WI38 (cell line): ENCODE results near the gene SPATA2.

Experiments used
- H3K4me3 ChIP-seq: 2 replicates; pipeline ENCODE4 v1.5.1; 2011; ENCODE audit warnings: low read depth, mild to moderate bottlenecking, control low read depth, low read length
- CTCF ChIP-seq: IDR thresholded peaks from 2 replicates; pipeline ENCODE4 v1.5.1; 2012; ENCODE audit warnings: low read depth, mild to moderate bottlenecking, control low read depth, low read length

SPATA2 gene

DNA sequence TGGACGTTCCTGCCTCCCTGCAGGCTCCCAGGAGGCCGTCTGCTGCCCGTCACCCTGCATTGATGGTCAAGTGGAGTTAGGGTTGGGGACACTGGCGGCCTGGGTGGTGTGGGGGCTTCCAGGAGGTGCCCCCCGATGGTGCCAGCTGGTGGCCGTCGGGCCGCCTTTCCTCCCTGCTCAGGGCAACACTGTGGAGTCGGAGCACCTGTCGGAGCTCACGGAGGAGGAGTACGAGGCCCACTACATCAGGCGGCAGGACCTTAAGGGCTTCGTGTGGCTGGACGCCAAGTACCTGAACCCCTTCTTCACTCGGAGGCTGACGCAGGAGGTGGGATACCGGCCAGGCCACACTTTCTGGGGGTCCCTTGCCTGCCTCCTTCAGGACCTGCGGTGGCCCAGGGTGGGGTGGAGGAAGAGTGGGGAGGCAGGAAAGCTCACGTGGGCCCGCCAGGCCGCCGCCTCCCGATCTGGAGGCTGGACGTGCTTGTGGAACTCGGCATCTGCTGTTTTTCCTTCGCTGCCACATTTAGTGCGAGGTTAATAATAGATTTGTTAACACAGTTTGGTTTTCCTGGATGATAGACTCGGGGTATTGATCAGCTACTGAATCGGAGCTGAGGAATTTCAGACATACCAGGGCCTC lies 28.6 kb downstream of the SPATA2 start:
- no peak overlapping the region for H3K4me3 ChIP-seq
- no peak for TF ChIP-seq CTCF

DNA sequence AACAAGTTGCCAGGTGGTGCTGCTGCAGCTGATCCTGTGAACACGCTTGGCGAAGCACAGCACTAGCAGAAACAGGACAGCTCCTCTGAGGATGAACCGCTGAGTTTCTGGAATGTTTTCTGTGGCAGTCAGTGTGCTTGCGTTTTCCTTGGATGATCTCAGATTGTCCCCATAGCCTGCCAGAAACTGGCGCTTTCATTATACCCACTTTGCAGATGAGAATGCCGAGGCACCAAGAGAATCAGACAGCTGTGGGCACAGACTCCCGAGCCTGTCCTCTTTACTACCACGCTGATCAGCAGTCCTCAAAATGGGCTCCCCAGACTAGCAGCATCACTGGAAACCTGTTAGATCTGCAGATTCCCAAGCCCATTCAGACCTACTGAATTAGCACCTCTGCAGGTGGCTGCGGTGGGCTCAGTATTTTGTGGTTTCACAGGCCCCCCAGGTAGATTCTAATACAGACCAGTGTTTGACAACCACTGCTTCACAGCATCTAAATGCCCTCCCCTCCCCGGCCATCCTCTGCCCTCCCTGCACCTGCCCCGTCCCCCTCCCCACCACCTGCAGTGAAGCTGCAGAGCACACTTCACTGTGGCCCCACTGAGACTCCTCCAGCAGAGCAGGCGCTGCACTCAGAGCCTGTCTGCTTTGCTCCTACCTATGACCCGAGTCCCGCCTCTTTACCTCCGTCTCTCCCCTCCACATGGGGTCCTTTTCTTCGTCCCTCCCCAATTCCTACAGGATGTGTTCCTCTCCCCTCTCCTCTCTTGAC lies 29.6 kb downstream of the SPATA2 start:
- TF ChIP-seq CTCF, result no peak
- H3K4me3 ChIP-seq, result no peak overlapping the region

DNA sequence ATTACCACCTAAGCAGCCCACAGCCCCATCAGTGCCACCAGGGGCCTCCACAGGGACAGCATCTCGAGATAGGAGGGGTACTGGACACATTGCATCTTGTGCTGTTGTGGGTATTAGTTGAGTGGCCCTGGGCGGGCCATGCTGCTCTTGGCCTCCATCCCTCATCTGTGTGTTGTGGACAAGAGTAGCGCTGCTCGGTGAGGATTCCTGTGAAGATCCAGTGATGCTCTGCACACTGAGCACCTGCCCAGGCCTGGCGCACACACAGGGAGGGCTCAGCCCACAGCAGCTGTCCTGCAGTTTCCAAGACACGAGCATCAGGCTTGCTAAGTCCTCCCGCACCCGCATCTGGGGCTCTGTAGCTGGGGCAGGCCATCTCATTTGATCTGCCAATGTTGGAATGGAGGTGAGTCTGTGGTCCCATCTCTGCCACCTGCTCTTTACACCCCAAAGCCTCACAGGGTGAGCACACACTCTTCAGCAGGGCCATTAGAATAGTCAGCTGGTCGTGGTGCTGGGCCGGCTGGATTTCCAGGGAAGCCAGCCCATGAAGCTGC lies 32.0 kb downstream of the SPATA2 start:
- no peak overlapping the region for H3K4me3 ChIP-seq
- no peak for TF ChIP-seq CTCF

DNA sequence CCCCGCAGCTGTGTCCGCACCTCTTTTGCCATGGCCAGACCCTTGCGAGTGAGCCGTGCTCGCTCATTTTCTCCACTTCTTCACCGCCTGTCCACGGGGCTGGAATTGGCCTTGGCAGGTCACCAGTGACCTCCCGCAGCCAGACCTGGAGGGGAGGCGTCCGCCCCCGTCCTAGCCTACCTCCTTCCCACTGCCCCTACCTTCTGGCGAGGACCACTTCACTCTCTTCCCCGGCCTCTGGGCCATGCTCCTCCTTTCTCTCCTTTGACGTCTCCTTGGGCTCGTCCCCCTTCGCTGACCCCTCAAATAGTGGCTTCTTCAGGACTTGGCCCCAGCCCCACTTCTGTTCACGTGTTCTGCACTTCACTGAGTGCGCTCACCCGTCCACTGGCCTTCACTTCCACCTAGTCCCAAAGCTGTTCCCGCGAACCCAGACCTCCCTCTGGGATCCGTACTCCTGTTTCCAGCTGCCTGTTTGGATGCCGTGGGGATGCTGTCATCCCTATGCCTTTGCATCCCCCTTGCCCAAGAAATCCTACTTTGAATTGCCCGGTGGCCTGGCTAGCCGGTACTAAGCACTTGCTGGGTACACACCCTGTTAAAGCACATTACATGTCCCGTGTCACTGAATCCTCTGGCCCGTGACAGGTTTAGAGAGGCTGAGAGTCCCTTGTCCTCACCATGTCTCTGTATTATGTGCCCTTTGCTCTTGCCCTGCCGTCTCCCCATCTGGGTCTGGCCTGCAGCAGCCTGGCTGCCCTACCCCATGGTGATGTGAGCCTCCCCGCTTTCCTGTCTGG lies 33.0 kb downstream of the SPATA2 start:
- no peak overlapping the region for H3K4me3 ChIP-seq
- no peak for TF ChIP-seq CTCF

GRCh38 chr20:49880724-49881445 lies 34.4 kb downstream of the SPATA2 start:
- H3K4me3 ChIP-seq, result no peak overlapping the region
- no peak for TF ChIP-seq CTCF

- TF ChIP-seq CTCF, result no peak
- H3K4me3 ChIP-seq, result no peak overlapping the region
These were observed 35.2 kb downstream of the SPATA2 start for GRCh38 chr20:49880177-49880576.
